Fibroblast of villous mesenchyme (primary cell): ENCODE results near the gene FHOD3. TPM values are rescaled to one million over a fixed set of nuclear protein-coding genes. Genes with fewer than 3 reads are reported as not detected.

Experiments
- DNase-seq: peaks from one replicate; pipeline ENCODE4 v3.0.0-alpha.2; 2010; ENCODE audit warnings: low read depth
- H3K4me3 ChIP-seq: 2 replicates; pipeline ENCODE4 v1.5.1; 2011; ENCODE audit warnings: low read depth, mild to moderate bottlenecking, low read length
- CTCF ChIP-seq: IDR thresholded peaks from 2 replicates; pipeline ENCODE4 v1.5.1; 2012; ENCODE audit warnings: low read depth, mild to moderate bottlenecking, low read length; ENCODE audit not compliant: insufficient read depth
- total RNA-seq: library from RNA; depleted of rRNA; stranded (reverse); fragments of >200 nt; gene quantifications from 2 replicates; pipeline ENCODE4 v1.2.3, GENCODE V29; 2012

FHOD3 gene
- total RNA-seq, 1 donor, result 5.2 TPM

- no peak for TF ChIP-seq CTCF
- no peak overlapping the region for H3K4me3 ChIP-seq
- no peak for DNase-seq
Measured at GRCh38 chr18:36401462-36401861, 103.9 kb downstream of the FHOD3 start.

- DNase-seq, result no peak
- no peak for TF ChIP-seq CTCF
- H3K4me3 ChIP-seq, result no peak overlapping the region
Measured at GRCh38 chr18:36402765-36403396, 105.4 kb downstream of the FHOD3 start.

DNA sequence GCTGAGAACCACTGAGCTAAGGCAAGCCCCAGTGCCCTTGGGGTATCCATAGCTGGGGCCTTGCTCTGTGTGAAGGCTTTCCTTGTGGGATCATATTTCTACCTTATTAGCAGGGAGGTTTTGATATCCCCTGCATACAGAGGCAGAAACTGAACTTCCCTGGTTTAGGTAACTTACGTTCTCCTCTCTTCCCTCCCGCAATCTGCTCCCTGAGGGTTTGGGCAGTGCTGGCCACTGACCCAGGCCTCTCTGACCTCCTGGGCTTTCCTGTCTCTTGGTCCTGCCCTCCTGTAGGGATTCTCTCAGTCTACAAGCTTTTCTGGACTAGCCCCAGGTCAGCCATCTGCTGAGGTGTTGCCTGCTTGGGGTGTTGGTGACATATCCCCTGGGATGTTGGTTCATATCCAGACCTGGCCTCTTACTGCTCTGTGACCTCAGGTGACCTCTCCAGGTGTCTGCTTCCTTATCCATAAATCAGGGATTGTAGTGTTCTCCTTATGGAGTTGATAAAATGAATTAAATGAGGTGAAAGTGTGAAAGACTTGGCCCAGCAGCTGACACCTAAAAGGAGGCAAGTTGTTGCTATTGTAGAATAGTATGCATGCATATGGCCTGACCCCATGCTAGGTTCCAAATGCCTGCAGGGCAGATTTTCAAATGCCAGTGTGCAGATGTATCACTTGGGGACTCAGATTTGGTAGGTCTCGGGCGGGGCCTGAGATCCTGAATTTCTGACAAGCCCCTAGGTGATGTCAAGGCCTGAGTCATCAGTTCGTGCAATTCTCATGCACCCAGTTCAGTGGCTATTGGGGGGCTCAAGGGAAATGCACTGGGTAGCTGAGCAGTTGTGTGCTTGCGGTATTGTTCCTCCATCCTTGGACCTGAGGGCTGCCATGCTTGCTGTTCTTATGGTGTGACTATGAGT lies 106.6 kb downstream of the FHOD3 start:
- TF ChIP-seq CTCF, result no peak
- H3K4me3 ChIP-seq, result no peak overlapping the region
- no peak for DNase-seq

DNA sequence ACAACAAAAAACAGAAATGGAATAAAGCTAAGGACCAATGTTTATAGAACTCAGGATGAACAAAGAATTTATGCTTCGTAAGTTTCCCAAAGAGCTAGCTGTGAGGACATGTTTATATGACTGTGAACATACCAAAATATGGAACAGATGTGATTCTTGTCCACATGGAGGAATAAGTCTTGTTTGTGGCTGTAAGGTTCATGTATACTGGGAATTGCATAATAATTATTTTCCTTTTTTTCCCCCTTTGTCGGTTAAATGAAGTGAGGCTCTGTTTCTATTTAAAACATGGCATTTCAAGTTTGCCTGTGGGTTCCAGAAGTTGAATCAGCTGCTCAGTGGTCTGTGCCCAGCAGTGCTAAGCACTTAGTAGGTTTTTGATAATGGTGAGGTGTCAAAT lies 108.1 kb downstream of the FHOD3 start:
- no peak for TF ChIP-seq CTCF
- DNase-seq, result no peak
- no peak overlapping the region for H3K4me3 ChIP-seq

GRCh38 chr18:36406805-36407204 lies 109.3 kb downstream of the FHOD3 start:
- no peak overlapping the region for H3K4me3 ChIP-seq
- no peak for DNase-seq
- TF ChIP-seq CTCF, result no peak

GRCh38 chr18:36408606-36409005 lies 111.1 kb downstream of the FHOD3 start:
- no peak for DNase-seq
- H3K4me3 ChIP-seq, result no peak overlapping the region
- no peak for TF ChIP-seq CTCF
